ENCODE data around the gene C2CD3. TPM values are rescaled to one million over a fixed set of nuclear protein-coding genes. Genes with fewer than 3 reads are reported as not detected.

The C2CD3 gene
- total and polyA plus RNA-seq, 9 of the 15 experiments (the other 6 are each of a cell fraction or from before 2014, with no cell fraction given), result 4.4 to 20.2 (median 15.4) TPM

GRCh38 chr11:74004759-74005615 lies 165.8 kb downstream of the C2CD3 start (continued):
- TF ChIP-seq MGA (IDR thresholded peaks at IDR 0.05), result peak; percentile 63; the same call in 1 of the 2 replicates
- TF ChIP-seq POLR2A (conservative IDR thresholded peaks at IDR 0.05), result no peak
- TF ChIP-seq MAX (CRISPR knock-in tag; IDR thresholded peaks at IDR 0.05), result peak; percentile 69
- TF ChIP-seq ZNF592 (IDR thresholded peaks at IDR 0.05), result 0 out of 2 replicates have a peak, but pooled peaks have one; percentile 28
- peak; percentile 53; the same call in 1 of the 2 replicates for TF ChIP-seq L3MBTL2 (IDR thresholded peaks at IDR 0.05)
